GM18870 (cell line): ENCODE data around the gene GPR68.

Source experiments
- ATAC-seq: cut with Tn5 transposase; IDR thresholded peaks from one replicate; pipeline ENCODE4 v1.9.1; 2021; ENCODE audit warnings: moderate library complexity; ENCODE audit not compliant: unreplicated experiment

Gene GPR68, protein sequence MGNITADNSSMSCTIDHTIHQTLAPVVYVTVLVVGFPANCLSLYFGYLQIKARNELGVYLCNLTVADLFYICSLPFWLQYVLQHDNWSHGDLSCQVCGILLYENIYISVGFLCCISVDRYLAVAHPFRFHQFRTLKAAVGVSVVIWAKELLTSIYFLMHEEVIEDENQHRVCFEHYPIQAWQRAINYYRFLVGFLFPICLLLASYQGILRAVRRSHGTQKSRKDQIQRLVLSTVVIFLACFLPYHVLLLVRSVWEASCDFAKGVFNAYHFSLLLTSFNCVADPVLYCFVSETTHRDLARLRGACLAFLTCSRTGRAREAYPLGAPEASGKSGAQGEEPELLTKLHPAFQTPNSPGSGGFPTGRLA

DNA sequence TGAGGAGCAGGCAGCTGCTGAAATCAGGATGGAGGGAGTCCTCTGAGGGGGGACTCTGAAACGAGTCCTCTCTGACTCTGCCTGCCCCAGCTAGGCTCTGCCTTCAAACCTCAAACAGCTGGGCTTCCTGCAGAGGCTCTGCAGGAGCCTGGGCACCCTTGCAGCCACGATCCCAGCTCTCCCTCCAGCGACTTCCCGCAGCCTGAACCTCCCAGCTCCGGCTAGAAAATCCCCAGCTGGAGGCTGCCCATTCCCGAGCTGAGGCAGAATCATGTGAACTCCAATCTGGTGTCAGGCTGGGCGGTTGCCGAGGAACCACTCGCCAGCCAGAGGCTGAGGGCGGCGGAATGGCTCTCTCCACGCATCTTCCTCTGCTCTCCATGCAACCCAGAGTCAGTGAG lies at the start of gene GPR68:
Gene GPR68, minus strand, starts transcription at position 204 of the 401 bp plus-strand sequence. CDS start 9,654 bp downstream, outside the sequence.
- ATAC-seq: no peak

DNA sequence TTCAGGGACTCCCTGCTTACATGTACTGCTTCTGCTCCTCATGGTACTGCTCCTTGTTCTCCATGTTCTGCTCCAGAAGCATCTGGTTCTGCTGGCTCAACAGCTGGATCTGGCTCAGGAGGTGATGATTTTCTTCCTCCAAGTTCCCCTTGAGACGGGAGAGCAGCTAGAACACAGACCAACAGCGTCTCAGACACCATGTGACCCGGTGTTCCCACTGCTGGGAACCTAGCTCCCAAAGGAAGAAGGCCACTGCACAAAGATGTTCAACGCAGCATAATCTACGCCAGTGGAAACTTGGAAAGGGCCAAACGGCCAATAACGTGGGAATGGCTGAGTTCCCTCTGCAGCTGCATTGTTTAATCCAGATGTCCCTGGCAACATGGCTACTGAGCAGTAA lies 49.6 kb upstream of the GPR68 start:
- no peak for ATAC-seq

DNA sequence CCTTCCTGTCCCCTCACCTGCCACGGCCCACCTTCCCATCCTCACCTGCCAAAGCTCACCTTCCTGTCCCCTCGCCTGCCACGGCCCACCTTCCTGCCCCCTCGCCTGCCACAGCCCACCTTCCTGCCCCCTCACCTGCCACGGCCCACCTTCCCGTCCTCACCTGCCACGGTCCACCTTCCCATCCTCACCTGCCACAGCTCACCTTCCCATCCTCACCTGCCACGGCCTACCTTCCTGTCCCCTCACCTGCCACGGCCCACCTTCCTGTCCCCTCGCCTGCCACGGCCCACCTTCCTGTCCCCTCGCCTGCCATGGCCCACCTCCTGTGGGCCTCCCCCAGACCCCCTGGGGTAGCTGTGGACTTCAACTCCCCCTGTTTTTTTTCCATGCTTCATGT lies 48.8 kb upstream of the GPR68 start:
- no peak for ATAC-seq

DNA sequence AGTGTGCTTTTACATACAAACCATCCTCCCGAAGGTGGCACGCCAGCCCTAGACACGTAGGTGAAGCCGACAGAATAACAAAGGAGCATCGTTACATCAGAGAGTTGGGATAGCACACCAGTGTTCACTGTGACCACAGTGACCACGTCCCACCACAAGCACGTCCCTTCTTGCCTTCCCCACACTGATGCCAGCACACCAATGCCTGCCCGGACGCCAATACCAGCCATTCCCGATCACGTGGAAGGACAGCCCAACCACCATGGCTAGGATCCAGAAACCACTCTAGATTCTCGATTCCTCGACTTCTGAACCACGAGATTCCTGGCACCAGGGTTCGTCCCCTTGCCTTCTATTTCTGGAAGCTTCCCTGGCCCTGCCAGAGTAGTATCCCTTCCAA lies 48.0 kb upstream of the GPR68 start:
- ATAC-seq: no peak

DNA sequence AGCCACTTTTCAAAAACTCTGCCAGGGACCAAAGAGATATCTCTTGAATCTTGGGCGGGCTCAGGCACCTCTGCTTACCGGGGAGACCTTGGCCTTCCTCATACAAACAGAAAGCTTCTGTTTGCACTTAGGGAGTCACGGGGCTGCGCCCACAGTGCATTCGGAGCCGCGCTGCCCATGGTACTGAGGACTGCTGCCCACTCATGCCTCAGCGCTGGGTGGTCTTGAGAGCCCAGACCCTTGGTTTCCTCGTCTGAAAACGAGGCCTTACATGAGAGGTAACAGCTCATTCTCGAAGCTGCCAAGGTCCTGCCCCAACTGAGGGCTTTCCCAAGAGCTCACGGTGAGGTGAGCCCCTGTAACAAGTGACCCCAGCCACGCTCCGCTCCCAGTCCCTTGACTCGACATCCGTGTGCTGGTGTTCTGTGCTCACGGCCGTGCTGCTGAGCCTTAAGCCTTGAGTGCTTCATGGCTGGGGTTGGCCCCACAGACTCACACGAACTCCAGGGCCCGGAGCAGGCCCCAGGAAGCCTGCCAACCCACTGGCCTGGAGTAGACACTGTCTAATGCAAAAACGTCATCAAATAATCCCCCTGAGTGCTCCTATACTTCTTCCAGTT lies 47.4 kb upstream of the GPR68 start:
- no peak for ATAC-seq

DNA sequence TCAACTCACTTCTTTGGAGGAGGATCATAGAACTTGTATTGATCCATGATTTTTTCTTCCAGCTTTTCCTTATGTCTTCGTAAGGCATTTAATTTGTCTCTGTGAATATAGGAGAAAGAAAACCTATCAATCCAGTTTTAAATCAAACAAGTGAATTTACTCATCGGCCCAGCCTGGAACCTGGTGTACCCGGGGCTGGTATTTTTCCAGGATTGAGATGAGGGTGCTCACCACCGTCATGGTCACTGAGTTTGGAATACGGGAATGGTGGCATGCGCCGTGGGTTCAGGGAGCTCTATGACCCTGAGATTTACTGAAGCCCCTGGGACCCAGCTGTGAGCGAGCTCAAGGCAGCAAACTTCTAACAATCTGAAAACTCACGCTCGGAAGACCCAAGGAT lies 46.5 kb upstream of the GPR68 start:
- no peak for ATAC-seq

DNA sequence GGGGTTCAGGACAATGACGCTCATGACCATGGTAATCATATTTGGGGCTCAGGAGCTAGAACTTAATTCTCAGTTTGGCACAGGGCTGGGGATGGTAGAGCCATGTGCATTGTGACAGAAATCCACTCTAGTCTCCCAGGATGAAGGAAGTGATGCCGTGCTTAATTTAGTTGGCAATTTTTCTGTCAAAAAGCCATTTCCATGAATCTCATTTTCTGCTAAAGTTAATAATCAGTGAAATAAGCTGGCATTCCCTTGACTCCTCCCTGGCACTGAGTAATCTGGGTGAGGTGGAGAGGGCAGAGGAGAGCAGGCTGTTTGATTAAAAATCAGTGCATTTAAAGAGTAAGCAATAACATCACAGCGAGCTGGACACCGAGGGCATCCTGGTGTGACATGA lies 45.0 kb upstream of the GPR68 start:
- ATAC-seq: no peak

DNA sequence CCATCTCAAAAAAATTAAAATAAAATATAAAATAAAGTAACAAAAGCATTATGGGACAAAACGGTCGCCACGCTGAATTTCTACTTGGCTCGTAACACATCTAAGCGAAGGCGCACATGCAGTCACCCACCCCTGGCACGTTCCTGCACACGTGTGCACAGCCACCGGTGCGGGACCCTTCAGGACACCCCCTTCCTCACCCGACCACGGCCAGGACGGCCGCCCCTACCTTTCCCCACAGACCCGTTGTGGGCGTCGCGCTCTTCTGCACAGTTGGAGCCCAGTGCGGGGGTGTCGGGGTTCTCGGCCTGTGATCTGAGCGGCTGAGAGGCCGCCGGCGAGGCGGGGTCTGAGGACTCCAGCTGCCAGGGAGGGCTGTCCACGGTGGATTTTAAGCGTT lies 44.4 kb upstream of the GPR68 start:
- no peak for ATAC-seq

DNA sequence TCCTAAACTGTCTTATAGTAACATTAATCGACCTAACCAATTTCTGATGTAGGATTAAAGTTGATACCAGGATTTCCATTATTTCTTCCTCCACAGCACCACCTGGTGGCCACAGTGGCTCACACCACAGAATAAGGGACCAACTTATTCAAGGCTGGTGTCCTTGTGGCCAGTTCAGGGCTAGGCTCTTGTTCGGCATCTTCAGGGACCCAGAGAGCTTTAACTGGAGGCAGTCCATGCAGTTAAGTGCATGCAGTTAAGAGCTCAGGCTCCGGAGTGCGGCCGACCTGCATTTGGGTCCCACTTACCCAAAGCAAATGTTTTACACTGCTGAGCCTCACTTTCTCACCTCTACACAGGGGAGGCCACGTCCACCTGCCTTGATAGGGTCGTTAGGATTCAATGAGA lies 42.0 kb upstream of the GPR68 start:
- no peak for ATAC-seq

DNA sequence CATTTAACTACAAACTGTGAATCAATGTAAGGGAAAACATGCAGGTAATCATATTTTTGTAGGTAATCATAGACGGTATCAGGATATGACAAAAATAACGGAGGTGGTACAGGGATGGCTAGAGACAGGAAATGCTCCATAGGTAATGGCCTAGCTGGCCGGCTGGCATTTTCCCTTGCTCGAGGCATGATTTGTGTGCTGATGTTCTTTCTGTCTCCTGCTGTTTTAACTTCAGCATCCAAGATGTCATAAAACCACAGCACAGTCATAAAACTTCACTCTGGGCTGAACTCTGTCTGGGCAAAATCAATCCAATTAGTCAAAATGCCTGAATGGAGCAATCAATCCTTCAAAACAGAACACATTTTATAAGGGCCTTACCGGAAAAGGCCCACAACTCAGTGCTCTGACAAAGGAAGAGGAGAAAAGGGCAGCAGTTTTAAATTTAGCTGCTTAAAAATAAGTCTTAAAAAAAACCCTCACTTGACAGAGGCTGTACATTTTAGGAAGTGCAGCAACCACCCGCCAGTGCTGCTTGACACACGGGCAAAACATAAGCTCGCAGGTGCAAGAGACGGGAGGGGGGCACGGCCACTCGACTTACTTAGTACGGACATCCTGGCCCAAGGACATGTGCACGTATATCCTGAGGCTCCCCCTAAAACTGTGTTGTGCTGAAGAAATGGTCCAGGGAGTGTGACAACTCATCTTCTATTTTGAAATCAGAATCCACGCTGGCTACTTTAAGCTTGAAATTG lies 40.5 kb upstream of the GPR68 start:
- ATAC-seq: no peak

DNA sequence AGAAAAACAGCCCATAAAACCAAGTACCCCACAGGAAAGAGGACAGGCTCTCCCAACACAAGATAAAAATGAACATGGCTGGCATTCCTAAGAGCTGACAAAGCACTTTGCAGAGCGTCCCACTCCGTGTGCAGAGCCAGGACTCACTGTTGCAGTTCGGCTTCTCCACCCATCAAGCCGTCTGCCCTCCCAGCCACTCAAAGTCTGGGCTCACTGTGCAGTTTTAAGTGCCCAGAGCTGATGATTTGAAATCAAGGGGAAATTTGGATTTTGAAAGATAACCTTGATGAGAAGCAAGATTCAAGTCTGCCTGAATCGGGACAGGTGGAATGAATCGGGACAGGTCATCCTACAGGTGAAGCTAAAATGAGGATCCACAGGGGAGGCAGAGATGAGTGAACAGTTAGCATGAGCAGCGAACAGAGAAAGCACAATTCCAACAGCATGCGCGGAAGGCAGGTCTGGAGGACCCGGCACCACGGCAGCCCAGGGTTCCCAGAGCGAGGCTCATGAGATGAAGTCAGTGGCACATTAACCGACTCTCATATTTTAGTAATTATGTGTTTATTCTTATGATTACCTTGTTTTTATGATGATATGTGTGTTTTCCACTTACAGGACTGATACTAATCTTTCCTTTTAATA lies 39.8 kb upstream of the GPR68 start:
- ATAC-seq: no peak

DNA sequence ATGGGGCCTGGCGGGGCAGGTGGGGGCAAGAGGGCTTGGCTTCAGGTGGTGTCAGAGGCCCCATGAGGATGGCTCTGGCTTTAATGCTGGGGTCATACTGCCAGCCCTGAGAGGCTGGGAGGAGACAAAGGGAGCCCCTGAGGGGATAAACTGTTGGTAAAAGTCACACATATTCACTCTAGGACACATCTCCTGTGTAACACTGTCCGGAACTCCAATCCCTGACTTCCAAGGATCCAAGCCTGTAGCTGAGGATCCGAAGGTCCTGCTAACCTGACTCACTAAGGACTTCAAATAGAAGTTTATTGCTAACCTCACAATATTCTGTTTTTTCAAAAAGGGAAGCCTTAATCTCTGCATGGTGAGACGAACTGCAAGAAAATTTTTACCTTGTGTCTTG lies 39.2 kb upstream of the GPR68 start:
- no peak for ATAC-seq

DNA sequence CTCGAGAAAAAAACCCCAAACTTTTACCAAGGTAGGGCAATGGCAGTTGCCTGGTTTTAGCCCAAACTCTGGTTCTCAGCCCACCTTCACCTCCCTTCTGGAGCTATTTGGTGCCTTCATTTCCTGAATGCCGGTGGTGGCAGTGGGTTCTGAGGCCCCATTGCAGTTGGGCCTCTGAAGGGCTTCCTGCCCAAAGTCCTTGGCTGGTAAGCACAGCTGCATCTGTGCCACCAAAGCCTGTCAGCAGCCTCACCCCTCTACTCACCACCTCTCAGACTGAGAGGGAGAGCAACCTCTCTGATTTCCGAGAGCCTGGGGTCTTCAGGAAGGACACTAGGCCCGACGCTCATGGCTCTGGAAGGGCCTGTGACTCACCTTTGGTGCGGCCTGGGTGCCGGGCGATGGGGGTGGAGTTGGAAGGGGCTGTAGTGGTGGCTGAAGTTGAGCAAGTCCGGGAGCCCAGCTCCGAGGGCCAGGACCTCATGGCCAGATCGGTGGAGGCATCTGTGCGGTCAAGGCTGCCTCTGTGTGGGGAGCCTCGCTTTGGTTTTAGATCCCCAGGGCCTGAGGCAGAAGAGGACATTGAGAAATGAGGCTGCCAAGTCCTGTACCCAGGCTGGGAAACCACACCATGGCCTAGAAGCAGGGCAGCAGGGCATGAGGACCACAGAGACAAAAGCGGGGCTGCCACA lies 38.6 kb upstream of the GPR68 start:
- ATAC-seq: no peak

DNA sequence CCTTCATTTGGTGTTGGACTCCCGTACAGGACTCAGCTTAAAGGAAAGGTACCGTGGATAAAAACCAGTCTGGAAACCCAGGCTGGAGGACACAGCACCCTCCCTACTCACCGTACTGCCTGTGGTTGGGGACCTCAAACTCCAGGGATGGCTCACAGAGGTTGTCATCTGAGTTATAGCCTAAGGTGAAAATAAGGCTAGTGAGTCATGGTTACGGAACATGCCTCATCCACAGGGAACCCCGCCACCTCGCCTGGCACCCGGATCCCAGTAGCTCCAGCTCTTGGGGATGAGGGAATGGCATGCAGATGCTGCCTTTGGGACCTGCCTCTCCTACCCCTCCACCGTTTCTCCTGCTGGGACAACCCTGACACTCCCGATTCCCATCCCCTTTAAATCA lies 36.8 kb upstream of the GPR68 start:
- no peak for ATAC-seq

DNA sequence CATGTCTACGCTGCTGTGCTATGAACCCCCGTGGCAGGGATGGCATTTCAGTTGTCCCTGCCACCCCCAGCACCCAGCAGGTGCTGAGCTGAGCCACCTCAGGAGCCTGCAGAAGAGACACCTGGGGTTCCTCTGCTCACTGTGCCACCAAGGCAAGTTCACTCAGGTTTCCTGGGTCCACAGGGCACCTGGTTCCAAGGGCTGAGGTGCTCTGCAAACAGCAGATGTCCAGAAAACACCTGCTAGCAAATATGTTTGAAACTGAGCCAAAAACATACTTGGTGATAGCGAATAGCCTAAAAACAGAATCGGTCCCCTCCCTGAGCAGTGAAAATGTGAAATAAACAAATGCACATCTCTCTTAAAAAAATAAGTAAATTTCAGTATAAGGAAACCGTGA lies 35.6 kb upstream of the GPR68 start:
- no peak for ATAC-seq

DNA sequence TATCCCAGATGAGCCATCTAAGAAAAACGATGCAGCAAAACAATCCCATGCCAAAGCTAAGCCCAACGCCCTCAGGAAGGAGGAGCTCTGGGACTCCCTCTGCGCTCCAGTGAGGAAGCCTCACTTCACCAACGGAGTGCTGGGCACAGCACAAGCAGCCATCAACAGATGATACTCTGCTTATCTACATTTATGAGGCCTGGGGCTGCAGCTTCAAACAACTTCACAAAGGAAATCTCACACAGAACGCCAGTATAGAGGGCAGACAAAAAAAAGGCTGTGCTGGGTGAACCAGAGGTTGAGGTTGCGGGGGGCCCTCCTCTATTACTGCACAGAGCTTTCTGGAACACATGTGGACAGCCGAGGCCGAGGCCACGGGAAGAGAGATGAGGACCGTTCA lies 34.9 kb upstream of the GPR68 start:
- ATAC-seq: no peak

DNA sequence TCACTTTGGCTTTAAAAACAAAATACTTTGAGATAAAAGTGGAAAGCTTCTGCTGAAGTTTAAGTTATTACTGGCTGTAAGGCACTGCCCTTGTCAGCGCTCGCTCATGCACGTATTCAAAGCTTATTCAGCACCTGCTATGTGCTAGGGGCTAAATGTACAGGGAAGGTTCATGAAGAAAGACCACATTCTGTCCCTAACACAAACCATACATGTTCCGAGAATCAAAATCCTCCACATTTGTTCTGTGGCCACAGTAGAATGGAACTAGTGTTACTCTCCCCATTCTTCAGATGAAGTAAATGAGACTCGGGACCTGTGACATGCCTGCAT lies 33.8 kb upstream of the GPR68 start:
- no peak for ATAC-seq

DNA sequence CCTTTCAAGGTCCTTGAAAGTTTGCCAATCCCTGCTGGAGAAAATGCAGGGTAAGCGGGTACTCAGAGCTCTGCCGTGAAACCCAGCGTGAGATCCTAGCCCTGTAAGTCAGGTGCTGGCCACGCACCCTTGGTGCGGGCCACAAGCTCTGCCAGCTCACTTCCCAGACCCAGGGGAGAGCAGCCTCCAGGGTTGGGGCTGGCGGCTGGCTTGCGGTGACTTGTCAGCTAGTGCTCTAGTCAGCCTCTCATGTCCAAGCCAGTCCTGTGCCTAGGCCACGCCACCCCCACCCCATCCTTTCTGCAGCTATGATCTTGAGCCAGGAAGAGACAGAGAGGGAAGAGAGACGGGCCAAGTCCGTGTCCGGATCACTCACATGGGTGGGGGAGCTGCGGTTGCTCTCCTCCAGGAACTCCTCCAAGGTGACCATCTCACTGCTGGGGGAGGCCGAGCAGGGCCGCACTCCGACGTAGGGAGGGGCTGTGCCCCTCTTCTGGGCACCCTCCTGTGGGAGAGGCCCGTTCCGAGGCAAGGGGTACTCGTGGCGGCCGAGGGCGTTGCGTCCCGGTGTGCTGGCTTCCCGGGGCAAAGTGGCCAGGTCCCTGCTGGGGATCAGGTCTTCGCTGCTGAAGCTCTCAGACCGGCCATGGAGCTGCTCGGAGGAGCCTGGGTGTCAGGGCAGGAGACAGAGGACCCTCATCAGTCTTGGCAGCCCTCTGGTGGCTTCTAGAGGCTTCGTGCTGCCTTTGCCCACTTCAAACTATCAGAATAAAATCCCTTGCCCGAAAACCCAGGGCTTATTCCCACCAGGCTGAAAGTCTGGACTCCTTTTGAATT lies 33.3 kb upstream of the GPR68 start:
- no peak for ATAC-seq

DNA sequence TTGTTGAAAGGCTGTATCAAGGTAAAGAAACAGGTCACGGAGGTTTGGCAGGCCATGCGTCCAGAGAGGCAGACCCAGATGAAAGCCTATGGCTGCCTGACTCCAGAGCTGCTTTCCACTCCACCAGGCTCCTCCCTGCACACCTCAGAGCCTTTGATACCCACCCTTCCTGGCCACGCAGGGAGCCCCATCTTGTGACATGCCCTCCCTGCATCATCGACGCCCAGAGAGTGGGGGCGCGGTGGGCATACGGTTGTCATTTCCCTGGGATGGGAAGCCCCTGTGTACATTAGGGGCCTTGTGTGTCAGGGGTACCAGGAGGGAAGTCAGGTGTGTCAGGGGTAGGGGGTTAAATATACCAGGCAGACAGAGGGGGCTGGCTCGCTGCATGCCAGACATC lies 30.3 kb upstream of the GPR68 start:
- no peak for ATAC-seq

DNA sequence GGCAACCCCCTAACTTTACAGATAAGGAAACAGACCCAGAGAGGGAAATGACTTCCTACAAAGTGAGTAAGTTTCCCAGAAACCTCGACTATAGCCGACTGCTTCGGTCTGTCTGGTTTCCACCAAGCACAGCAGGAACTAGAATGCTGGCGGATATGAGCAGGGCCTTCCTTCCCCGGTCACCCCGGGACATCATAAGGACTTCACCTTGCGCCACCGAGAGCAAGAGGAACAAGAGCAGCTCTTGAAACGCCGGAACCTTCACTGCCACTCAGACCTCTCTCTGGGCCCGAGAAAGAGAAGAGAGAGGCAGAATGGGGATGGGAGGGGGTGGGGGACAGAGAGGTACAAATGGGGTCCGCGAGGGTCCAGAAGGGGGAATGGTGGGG lies 29.4 kb upstream of the GPR68 start:
- no peak for ATAC-seq
